Measurements from ENCODE around the gene SYT1. TPM values are rescaled to one million over a fixed set of nuclear protein-coding genes. Genes with fewer than 3 reads are reported as not detected.
A peak's percentile ranks its signal among the peaks of the same experiment; 100 is the strongest.

Gene SYT1
- total RNA-seq, 1 donor from 2014 or later, result 0.37 TPM

DNA sequence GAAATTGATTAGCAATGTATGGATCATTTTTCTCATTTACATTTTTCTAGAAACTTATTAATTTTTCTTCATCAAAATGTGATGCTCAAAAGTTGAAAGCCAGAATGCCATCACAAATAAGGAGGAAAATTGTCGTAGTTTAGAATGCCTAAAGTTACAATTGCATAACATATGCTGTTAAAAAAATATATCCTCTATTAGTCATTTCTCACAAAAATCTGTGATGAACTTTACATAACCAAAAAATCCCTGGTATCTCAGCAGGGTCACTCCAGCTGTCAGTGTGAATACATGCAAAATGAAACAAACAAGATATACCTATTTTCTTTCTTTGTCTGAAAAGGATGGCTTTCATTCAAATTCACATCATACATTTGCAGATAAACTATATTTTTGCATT lies 467.3 kb downstream of the SYT1 start:
- H3K9me3 Mint-ChIP-seq (ENCODE audit: low read depth), result no peaks in the 10 kb centered on the region
- no peak for DNase-seq (ENCODE audit: low spot score)
- H3K36me3 Mint-ChIP-seq (ENCODE audit: low read depth), result peaks cover 2% of the 10 kb centered on the region
- H3K4me3 Mint-ChIP-seq (ENCODE audit: unreplicated experiment), result no peak overlapping the region
- no peak overlapping the region for H3K27ac Mint-ChIP-seq (ENCODE audit: unreplicated experiment)
- no peaks in the 10 kb centered on the region for H3K4me1 Mint-ChIP-seq (ENCODE audit: low read depth)
- TF ChIP-seq, protein P1, sequence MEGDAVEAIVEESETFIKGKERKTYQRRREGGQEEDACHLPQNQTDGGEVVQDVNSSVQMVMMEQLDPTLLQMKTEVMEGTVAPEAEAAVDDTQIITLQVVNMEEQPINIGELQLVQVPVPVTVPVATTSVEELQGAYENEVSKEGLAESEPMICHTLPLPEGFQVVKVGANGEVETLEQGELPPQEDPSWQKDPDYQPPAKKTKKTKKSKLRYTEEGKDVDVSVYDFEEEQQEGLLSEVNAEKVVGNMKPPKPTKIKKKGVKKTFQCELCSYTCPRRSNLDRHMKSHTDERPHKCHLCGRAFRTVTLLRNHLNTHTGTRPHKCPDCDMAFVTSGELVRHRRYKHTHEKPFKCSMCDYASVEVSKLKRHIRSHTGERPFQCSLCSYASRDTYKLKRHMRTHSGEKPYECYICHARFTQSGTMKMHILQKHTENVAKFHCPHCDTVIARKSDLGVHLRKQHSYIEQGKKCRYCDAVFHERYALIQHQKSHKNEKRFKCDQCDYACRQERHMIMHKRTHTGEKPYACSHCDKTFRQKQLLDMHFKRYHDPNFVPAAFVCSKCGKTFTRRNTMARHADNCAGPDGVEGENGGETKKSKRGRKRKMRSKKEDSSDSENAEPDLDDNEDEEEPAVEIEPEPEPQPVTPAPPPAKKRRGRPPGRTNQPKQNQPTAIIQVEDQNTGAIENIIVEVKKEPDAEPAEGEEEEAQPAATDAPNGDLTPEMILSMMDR (IDR thresholded peaks at IDR 0.05), result no peak
- H3K27me3 Mint-ChIP-seq (ENCODE audit: low read depth), result peaks cover 9% of the 10 kb centered on the region

DNA sequence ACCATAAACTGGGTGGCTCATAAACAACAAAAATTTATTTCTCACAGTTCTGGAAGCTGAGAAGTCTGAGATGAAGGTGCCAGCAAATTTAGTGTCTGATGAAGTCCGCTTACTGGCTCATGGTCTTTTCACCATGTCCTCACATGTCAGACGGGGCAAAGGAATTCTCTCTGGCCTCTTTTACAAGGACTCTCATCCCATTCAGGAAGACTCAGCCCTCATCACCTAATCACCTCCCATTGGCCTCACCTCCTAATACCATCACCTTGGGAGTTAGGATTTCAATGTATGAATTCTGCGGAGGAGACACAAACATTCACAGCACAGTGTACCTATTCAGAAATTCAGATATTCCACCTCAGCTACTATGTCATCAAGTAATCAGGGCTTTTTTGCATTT lies 468.6 kb downstream of the SYT1 start:
- H3K9me3 Mint-ChIP-seq (ENCODE audit: low read depth), result no peaks in the 10 kb centered on the region

DNA sequence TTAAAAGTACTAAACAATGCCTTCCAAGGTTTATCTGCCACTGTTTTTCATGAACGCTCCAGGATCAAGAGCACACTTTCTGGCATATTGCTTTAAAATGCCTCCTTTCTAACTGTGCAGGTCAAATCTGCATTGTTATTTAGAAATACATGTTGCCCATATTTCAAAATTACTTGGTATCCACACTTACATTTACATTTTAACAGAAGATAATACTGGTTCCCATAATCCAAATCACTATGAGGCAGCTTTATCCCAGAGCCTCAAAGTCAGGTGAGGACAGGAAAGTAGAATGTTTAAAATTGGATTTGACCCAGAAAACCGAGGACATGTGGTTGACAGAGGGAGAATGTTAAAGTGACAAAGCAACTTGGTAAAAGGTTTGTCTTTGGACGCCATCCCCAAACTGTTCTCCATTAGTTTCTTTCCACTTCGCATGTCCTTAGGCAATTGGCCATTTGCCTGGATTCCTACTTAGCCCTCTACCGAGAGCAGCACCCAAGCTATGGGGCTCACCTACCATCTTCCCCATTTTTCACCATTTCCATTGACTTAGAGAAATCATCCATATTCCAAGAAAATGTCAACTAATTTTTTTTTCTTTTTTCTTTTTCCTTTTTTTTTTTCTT lies 473.2 kb downstream of the SYT1 start:
- Mint-ChIP-seq H3K4me1 (ENCODE audit: low read depth) (no peaks in the 10 kb centered on the region), H3K4me3 (ENCODE audit: unreplicated experiment) (no peak overlapping the region), H3K9me3 (ENCODE audit: low read depth) (peaks cover 8% of the 10 kb centered on the region), H3K27ac (ENCODE audit: unreplicated experiment) (no peak overlapping the region), H3K36me3 (ENCODE audit: low read depth) (peaks cover 2% of the 10 kb centered on the region), H3K27me3 (ENCODE audit: low read depth) (peaks cover 10% of the 10 kb centered on the region)
- no peak for DNase-seq (ENCODE audit: low spot score)
- TF ChIP-seq, protein P1 (IDR thresholded peaks at IDR 0.05), result no peak

More for the DNA sequence above, 468.6 kb downstream of the SYT1 start:
- TF ChIP-seq, protein P1 (IDR thresholded peaks at IDR 0.05), result no peak
- H3K27ac Mint-ChIP-seq (ENCODE audit: unreplicated experiment), result no peak overlapping the region
- no peak for DNase-seq (ENCODE audit: low spot score)
- no peak overlapping the region for H3K4me3 Mint-ChIP-seq (ENCODE audit: unreplicated experiment)
- H3K4me1 Mint-ChIP-seq (ENCODE audit: low read depth), result no peaks in the 10 kb centered on the region
- H3K27me3 Mint-ChIP-seq (ENCODE audit: low read depth), result peaks cover 12% of the 10 kb centered on the region
- peaks cover 2% of the 10 kb centered on the region for H3K36me3 Mint-ChIP-seq (ENCODE audit: low read depth)

DNA sequence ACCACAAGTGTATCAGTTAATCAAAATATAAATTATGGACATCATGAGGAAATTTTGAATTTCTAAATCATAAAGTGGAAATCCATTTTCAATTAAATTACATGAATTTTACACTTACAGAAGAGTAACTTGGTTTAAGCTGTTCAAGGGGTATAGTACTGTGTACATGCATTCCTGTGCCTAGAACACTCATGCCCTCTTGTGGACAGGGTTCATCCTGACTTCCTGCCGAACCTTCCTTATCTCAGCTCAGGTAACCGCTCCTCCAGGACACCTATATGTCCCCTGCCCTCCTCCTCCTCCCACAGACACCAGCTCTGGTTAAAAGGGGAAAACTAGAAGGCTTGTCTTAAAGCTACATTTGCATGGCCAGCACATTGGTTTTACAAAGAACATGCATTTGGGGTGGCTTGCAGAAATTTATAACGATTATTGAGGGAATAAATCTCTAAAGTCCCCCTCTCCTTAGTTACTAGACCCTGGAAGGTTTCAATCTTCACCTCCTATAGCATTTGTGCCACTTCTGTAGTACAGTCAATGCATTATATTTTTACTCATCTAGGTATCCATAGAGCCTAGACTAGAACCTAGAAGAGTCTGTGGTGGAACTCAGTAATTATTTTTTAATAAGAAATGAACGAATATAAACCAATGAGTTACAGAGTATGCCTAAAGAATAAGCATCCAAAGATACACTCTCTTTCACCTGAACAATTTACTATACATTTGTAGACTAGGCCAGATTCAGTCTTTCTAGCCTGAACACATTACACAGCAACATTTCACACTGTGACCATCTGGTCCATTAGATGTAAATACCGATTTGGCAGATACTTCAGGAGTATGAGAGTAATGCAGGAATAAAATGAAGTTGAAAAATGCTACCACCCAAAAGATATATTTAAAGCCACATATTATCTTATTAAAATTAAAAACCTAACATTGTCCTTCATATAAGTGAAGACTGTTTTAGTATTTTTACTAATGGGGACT lies 480.6 kb downstream of the SYT1 start:
- Mint-ChIP-seq H3K27me3 (ENCODE audit: low read depth) (peaks cover 16% of the 10 kb centered on the region), H3K27ac (ENCODE audit: unreplicated experiment) (no peak overlapping the region), H3K36me3 (ENCODE audit: low read depth) (no peaks in the 10 kb centered on the region), H3K9me3 (ENCODE audit: low read depth) (peaks cover 4% of the 10 kb centered on the region), H3K4me1 (ENCODE audit: low read depth) (no peaks in the 10 kb centered on the region), H3K4me3 (ENCODE audit: unreplicated experiment) (no peak overlapping the region)
- no peak for DNase-seq (ENCODE audit: low spot score)
- TF ChIP-seq, protein P1 (IDR thresholded peaks at IDR 0.05), result peak; percentile 73

DNA sequence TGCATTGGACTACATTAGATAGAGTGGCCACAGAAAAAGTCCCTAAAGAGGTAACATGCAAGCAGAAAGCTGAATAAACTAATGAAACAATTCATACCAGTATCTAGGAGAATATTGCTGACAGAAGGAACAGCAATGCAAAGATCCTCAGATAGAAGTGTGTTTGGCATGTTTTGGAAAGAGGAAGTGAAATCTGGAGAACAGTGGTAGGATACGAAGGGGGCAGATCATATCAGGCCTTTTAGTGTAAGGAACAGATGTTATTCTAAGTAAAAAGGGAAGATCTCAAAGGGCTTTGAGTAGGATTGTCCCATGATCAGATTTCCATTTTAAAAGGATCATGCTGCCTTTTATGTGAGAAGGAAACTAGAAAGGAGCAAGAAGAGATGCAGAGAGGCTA lies 483.3 kb downstream of the SYT1 start:
- no peak overlapping the region for H3K4me3 Mint-ChIP-seq (ENCODE audit: unreplicated experiment)
- TF ChIP-seq, protein P1 (IDR thresholded peaks at IDR 0.05), result no peak
- H3K4me1 Mint-ChIP-seq (ENCODE audit: low read depth), result no peaks in the 10 kb centered on the region
- no peaks in the 10 kb centered on the region for H3K9me3 Mint-ChIP-seq (ENCODE audit: low read depth)
- H3K27me3 Mint-ChIP-seq (ENCODE audit: low read depth), result peaks cover 23% of the 10 kb centered on the region
- DNase-seq (ENCODE audit: low spot score), result no peak
- no peaks in the 10 kb centered on the region for H3K36me3 Mint-ChIP-seq (ENCODE audit: low read depth)
- H3K27ac Mint-ChIP-seq (ENCODE audit: unreplicated experiment), result no peak overlapping the region
